Limb (tissue), 2 donors: Measurements from ENCODE around the gene NR2F1.
A peak's percentile ranks its signal among the peaks of the same experiment; 100 is the strongest.

ENCODE experiments used
- DNase-seq, 2 donors: peaks; one replicate each; pipeline ENCODE4 v3.0.0-alpha.2; 2016; ENCODE audit errors: extremely low spot score in 2 of 2

Gene NR2F1

DNA sequence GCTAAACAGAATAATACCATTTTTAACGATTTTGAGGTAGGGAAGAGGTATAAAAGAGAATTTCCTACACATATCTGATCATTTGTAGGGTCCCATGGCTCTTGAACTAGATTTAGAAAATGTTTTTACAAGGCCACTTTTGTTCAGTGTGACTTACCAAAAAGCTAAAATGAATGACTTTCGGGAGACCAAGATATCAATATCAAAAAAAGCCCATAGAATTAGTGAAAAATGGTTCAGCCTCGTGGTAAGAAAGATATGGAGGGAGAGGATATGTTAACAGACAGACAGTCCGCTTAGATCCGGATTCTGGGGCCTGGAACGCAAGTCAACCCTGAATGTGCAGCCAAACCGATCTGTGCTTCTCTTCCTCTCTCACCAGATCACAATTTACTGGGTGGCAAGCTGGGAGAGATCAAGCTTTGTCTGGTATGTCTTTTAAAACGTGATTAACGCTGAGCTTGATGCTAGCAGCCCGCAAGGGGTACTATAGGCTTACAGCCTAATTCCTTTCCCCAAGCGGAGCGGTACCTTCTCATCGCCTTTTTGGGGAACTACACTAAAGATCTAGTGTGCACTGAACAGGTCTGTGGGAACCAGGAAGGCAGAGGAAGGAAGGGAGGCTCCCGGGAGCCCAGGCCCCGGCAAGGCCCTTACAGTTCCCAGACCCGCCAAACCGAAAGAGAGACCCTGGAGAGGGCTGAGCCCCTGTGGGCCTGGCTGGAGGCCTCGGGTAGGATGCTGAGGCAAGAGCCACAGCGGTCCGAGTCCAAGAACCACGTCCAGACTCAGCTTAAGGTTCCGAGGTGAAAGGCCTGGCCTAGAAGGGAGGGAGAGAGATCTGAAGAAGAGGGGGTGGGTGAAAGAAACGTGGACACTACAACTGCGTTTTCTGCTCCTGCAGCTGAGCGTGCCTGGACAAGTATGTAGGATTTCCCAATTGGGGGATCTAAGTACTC, 4.9 kb upstream of the NR2F1 start:
- DNase-seq, result peak in 1 of 2 donors; percentile 46

DNA sequence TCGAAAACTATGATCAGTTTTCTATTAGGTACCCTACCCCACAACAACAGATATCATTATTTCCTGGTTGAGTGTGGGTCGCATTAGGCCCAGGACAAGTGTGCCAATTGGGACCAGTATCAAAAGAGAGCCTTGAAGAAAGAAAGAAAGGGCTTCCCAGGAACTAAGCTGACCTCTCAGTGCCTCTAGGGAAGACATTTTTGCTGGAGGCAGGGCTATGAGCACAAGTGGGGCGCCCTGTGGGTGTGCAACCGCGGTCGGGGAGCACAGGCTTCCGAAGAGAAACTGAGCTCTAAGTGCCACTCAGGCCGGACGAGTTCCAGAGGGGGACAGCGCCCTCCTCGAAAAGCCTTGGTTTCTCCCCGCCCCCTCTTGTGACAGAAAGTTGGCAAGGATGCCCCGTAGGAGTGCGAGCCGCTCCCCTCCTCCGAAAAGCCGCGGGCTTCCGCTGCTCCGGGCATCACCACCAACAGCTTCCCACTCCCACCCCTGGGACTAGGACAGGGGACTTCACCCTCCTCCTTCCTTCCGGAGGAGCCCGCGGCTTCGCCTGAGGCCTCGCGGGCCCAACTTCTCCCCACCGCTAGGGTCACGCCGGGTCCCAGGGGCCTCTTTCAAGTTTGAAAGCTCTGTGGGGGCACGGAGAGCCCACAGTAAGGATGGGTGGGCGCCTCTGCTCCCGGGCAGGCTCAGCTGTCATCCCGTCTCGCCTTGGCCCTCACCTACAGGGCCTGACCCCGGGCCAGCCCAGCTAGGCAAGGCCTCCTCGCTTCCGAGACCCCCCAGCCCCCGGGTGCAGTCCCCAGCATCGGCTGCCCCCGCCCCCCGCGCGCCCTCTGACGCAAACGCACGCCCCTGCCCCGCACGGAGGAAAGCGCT, 4.0 kb upstream of the NR2F1 start:
- peak in 1 of 2 donors; percentile 71 for DNase-seq

DNA sequence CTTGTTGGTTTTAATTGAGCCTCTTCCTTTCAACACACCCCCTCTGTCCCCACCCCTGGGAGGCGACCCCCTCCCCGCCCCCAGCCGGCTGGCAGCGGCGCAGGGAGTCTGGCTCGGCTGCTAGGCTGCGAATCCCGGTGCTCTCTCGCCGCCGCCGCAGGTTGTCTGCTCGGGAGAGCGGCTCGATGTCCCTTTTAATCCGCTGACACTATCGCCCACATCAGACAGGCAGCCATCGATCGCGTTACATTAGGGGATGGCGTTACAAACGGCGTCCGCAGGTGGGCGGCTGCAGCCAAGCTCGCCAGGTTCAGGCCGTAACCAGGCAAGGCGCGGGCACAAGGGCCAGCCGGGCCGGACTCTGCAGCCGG, 3.3 kb upstream of the NR2F1 start:
- DNase-seq, result peak in 1 of 2 donors; percentile 81

DNA sequence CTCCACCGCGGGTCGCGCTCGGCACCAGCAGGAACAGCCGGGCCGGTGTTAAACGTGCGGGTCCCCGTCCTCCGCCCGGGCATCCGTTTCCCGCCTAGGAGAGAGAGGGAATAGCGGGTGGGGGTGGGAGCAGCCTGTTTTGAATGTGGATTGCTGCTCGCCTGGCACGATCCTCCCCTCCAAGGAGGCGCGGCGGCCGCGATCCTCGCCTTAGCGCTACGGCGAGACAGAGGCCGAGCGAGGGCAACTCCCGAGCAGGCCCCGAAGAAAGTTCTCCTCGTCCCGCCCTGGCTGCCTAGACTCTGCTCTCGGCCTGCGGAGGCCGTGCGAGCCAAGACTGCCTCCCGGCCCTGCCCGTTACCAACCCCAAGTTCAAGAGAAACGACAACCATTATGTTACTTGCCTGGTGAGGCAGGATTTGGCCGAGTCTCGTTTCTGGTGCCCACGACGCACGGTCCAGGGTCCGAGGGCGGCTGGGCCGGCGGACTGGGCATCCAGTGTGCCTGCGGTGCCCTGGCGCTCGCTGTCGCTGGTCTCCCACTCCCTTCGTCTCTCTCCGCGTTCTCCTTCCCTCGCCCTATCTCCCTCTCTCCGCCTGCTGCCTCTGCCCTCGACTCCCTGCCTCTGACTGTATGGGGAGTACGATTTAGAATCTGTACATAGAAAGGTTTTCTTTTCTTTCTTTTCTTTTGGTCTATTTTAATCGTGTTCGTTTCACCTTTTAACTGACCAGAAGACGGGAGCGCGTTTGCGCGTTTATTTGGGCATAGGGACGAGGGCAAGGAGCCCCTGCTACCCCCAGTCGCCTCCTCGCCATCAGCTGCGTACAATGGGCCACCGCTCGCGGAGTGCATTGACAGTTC, 2.7 kb upstream of the NR2F1 start:
- peak in 1 of 2 donors; percentile 77 for DNase-seq

DNA sequence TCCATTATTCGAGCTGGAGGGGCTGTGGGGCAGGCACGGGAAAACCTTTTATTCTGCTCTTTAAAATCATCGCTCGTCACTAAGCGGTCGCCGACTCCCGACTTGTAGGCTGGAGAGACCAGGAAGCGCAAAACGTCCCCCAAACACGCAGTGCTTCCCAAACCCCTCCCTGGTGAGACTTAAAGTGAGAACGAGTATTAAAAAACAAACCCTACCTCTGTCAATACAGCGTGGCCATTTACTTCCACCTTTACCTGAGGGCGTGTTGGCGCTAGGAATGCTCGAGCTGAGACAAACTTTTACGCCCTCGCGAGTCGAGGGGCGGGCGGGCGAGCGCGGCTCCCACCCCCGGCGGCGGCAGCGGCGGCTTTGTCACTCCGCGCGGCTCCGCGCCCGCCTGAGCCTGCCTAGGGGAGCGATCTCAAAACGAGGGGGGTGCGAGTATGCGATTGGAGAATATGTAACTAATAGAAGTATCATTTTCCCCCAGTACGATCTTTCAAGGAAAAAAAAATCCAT, 2.0 kb upstream of the NR2F1 start, which contains the start of gene NR2F1-AS1:
Gene NR2F1-AS1 (minus strand): TSS at position 293 of the 519 bp plus-strand sequence.
- DNase-seq, result peak in 1 of 2 donors; percentile 66

DNA sequence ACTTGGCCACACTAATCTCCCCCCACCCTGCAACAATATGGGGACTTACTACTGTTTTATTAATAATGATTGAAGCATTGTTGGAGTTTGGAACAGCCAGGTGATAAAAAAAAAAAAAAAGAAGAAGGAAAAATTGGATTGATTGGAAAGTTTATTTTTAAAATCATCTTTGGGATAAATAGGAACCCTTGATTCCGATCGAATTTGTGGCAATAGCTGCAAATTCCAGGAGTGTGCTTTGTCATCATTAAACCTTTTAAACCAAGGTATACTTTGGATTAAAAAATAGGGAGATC, 907 bp upstream of the NR2F1 start:
- DNase-seq, result no peak

DNA sequence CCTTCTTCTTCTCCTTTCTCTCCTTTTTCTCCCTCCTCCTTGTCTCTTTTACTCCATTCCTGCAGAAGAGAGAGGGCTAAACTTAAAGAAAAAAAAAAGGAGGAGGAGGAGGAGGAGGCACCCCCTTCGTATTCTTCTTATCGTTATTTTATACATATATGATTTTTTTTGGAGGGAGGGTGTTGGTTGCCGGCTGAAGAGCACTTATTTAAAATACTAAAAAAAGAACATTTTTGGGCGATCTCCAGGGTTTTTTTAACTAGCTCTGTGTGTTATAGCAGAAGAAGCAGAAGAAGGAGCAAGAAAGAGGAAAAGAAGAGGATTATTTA, 381 bp downstream of the NR2F1 start:
- DNase-seq, result no peak

DNA sequence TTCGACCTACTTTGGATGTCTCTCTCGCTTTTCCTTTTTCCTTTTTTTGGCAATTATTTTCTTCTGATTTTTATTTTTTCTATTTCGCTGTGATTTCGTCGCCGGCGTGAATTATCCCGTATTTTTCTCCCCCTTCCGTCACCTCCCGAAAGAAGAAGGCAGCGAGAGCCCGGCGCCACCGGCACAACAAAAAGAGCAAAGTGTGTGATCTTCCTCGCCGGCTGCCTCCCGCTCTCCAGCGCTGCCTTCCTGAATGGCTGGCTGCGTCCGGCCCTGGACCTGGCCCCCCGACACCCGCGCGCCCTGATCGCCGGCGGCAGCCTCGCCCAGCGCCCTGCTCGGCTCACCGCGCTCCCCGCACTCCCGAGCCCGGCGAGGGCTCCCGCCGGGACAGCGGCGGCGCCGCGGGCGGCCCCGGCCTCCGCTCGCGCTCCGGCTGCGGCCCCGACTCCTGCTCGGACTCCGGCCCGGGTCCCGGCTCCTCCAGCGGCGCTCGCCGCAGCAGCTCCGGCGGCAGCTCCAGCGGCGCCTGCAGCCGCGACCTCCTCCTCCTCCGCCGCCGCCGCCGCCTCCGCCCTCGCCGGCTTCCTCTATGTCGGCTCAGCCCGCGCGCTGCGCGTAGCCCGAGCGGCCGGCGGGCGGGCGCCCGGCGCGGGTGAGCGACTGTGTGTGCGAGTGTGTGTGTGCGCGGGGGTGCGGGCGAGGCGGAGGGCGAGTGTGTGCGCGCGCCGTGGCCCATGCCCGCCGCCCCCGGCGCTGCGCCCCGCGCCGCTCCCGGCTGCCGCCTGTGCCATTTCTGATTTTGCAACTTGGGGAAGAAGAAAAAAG, 960 bp downstream of the NR2F1 start:
- DNase-seq, result peak in 1 of 2 donors; percentile 83

DNA sequence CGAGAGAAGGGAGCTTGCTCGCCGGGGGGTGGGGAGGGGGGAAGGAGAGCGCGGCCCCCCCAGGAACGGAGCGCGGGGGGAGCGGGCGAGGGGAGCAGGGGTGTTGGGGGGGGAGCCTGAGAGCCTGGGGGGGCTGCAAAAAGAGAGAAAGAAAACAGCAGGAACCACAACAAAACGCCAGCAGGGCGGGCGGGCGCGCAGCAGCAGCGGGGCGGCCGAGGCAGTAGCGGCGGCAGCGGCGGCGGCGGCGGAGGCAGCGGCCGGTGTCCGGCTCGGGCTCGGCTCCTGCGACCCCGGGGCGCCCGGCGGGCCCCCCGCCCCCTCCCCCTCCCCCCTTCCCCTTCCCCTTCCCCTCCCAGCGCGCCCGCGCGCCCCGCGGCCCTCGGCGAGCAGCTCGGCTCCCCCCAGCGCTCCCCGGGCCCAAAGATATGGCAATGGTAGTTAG, 1.6 kb downstream of the NR2F1 start:
- no peak for DNase-seq

DNA sequence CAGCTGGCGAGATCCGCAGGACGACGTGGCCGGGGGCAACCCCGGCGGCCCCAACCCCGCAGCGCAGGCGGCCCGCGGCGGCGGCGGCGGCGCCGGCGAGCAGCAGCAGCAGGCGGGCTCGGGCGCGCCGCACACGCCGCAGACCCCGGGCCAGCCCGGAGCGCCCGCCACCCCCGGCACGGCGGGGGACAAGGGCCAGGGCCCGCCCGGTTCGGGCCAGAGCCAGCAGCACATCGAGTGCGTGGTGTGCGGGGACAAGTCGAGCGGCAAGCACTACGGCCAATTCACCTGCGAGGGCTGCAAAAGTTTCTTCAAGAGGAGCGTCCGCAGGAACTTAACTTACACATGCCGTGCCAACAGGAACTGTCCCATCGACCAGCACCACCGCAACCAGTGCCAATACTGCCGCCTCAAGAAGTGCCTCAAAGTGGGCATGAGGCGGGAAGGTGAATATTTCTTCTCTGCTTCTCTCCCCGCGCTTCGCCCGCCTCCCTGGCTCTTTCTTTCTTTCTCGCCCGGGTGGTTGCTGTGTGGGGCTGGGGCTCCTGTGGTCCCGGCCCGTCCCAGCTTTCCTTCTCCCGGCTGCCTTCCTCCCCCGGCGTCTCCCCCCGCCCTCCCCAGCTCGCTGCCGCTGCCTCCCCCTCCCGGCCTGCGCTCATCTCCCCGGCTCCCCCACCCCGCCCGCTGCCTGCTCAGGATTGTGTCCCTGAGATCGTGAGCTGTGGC, 2.2 kb downstream of the NR2F1 start:
- peak in 1 of 2 donors; percentile 69 for DNase-seq

DNA sequence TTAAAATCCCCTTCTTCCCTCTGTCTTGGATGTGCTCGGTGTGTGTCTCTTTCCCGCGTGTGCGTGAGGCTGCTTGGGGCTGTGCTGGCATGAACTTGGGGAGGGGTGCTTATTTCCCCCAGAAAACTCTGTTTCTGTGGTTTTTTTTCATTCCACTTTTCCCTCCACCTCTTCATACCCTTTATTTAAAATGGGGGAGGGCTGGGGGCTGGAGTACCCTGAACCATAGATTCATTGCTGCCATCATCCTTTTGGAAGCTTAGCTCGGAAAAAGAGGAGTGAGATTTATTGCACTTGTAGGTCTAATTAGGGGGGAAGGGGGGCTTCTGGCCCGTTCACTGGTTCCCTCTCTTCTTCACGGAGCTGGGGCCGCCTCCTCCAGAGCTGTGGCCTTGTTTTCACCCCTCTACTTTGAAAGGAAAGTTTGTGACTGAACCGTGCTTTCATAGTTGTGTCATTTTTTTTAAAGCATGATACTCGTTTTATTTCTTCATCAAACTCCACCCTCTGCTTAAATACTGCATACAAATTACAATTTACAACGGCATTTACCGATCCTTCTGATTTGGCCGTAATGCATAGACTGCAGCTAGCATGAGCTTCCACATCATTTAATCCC, 2.9 kb downstream of the NR2F1 start:
- peak in 1 of 2 donors; percentile 64 for DNase-seq

DNA sequence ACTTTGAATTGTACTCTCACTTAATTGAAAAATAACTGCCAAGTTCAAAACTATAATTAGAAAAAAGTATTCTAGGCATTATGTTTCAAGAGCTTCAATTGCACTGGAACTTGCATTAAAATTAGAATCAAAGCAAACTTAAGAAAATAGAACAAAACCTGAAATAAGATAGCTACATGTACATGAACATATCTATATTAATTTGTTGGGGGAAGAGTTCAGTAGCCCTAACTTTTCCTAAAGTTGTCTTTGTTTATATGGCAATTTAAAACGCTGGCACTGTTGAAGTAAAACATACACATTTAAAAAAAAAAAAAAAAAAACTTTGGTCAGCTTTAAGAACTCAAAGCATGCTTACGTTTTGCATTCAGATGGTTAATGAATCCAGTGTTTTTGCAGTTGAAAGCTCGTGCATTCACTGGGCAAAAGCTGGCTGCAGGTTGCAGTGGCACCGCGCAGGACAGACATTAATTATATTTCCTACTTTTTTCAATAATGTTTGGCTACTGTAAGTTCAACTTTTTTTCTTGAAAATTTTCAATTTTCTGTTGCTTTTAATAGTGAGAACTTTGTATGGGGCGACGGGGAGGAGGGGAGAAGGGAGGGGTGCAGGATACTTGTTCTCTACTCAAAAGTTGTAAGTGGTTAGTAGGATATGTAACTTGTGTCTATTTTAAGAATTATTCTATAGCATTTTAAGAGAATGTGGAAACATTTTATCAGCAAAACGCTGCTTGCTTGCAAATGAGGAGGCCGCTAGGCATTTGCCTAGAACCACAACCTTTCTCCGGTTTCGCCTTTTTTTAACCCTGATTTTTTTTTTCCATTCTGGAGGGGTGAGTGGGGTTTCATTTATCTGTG, 3.9 kb downstream of the NR2F1 start:
- no peak for DNase-seq

DNA sequence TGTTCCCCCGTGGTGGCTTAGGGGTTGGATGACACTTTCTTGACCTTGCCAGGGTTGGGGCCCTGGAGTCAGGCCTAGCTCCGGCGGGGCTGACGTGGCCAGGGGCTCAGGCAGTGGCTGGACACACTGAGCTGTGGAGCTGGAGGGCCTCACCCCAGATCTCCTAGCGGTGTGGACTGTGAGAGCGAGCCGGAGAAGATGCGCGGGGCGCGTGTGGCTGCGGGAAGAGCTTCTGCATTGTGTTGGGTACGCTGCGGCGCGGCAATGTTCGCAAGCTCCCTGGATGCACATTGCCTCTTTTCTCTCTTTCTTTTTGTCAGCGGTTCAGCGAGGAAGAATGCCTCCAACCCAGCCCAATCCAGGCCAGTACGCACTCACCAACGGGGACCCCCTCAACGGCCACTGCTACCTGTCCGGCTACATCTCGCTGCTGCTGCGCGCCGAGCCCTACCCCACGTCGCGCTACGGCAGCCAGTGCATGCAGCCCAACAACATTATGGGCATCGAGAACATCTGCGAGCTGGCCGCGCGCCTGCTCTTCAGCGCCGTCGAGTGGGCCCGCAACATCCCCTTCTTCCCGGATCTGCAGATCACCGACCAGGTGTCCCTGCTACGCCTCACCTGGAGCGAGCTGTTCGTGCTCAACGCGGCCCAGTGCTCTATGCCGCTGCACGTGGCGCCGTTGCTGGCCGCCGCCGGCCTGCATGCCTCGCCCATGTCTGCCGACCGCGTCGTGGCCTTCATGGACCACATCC, 4.8 kb downstream of the NR2F1 start:
- DNase-seq, result peak in 1 of 2 donors; percentile 66

DNA sequence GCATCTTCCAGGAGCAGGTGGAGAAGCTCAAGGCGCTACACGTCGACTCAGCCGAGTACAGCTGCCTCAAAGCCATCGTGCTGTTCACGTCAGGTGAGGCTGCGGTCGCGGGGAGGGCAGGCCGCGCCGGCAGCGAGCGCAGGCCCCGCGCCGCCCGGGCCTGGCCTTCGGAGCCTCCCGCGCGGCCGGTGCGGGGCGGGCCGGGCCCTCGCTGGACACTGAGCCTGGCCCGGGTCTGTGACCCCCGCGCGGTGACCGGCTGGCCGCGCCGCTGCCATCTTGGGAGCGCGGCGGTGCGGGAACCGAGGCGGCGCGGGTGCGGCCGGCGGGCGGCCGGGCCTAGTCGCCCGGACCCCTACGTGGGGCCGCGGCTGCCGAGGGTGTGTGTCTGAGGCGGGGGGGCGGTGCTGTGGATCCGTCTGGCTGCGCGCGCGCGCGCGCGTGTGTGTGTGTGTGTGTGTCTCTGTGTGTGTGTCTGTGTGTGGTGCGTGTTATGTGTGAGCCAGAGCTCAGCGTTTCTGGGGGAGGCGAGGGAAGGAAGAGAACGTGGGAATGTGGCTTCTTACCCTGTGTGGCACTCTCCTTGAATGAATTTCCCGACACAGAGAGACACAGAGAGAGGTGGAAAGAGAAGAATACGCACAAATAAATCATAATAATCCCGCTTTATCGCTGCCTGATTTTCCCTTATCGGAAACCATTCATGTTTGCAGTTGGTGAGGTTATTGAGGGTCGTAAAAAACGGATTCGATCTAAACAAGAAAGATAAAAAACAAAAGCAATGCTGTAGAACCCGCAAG, 5.5 kb downstream of the NR2F1 start:
- DNase-seq, result peak in 1 of 2 donors; percentile 75

DNA sequence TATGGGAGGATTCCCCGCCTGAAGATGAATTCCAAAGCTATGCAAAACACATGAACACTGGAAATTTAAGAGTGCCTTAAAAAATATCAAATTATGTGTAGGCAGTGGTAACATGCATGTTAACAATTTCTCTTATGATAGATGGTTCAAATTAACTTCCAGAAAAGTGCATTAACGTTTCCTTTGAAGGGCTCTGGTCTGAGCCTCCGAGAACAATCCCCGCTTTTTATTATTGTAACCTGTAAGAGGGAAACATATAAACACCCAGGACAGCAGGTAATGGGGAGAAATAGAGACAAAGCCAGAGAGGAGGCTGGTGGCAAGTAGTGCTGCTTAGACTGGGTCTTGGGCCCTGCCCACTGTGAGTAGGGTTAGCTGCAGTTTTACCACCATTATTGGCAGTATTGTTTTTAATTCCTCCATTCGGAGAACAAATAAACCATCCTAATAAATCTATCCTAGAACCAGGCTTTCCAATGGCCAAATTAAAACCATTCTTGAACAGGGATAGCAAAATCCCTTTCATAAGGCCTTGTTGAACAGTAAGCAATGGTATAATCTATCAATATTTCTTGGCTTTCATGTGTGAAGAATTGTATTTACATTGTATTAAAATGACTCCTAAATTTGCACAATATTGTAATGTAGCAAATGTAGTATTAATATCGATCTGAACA, 6.3 kb downstream of the NR2F1 start:
- peak in 1 of 2 donors; percentile 30 for DNase-seq

DNA sequence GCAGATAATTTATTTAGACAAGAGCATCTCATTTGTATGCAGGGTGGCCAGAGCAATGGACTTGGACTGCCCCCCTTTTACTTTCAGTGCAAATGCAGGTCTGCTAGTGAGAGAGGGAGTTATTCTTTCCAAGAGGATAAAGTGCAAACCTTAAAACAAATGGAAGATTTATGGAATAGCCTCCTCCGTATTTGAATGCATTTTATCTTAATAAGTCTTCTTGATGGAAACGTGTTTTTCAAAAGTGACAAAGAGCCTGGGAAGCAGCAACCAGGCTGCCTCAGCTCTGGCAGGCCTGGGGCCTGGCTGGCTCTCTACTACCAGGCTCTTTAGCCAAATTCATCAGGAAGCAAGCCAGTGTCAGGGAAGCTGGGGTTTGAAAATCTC, 6.8 kb downstream of the NR2F1 start:
- DNase-seq, result peak in 1 of 2 donors; percentile 33
